ENCODE results near the gene GIMAP7. TPM values are rescaled to one million over a fixed set of nuclear protein-coding genes. Genes with fewer than 3 reads are reported as not detected.
"Not testable (repeated sequence)": the region's sequence is repeated elsewhere in the genome, so short reads cannot be mapped to it uniquely, and the experiment has no call there.

The GIMAP7 gene
- total RNA-seq, 1 experiment from 2014 or later = not detected

DNA sequence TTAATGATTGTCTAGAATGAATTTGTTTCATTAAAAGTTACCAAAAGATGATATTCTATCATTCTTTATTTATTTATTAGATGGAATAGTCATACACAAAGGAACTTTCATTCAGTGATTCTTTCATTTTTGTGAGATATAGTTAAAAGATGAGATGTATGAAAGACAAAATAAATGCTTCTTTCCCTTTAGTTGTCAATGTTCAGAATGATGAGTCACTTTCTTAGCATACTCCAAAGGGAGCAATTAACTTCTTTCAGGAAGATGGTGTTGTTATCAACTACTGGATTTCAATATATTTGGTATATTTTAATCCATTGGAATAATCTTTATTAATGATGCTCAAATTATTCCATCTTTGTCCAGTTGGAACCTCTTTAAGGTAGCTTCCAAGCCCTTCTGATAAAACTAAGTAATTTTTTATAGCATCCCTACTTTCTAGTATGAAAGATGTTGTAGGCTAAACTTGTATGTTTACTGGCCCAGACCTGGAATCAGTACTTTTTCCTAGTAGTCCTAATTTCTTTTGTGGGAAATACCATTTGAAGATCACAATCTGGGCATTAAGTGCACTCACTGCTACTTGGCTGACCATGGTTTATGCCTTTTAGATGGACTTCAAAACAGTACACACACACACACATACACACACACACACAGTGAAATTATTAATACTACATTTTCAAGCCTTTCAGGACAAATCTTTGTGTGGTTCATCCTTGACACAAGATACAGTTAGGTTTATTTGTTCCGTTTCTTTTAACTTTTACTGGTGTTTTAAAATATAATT, 2.5 kb downstream of the GIMAP7 start:
- Histone ChIP-seq H3K36me3 (ENCODE audit: low read depth, low read length) (no peaks in the 10 kb centered on the region), H3K9ac (ENCODE audit: low read length) (no peak overlapping the region), H4K20me1 (ENCODE audit: low read length) (no peaks in the 10 kb centered on the region), H3K9me2 (replicated peaks; ENCODE audit: low read length) (no peaks in the 10 kb centered on the region), H3K79me2 (ENCODE audit: low read length) (no peaks in the 10 kb centered on the region), H3K4me2 (ENCODE audit: low read length) (no peak overlapping the region), H3K4me3 (ENCODE audit: low read length) (no peak overlapping the region), H3K27ac (ENCODE audit: low read length) (no peak overlapping the region), H2AFZ (ENCODE audit: low read length) (no peak overlapping the region), H3K9me3 (ENCODE audit: low read length) (no peaks in the 10 kb centered on the region), H3K4me1 (ENCODE audit: insufficient read depth, low read length) (no peaks in the 10 kb centered on the region), H3F3A (ENCODE audit: low read length, unreplicated experiment) (no peaks in the 10 kb centered on the region), H3K27me3 (ENCODE audit: low read length) (peaks cover 82% of the 10 kb centered on the region)
- ATAC-seq (no peak), DNase-seq (no peak)
- no TSS peak for BruUV-seq (replicated peaks)
- TF ChIP-seq, protein P1, sequence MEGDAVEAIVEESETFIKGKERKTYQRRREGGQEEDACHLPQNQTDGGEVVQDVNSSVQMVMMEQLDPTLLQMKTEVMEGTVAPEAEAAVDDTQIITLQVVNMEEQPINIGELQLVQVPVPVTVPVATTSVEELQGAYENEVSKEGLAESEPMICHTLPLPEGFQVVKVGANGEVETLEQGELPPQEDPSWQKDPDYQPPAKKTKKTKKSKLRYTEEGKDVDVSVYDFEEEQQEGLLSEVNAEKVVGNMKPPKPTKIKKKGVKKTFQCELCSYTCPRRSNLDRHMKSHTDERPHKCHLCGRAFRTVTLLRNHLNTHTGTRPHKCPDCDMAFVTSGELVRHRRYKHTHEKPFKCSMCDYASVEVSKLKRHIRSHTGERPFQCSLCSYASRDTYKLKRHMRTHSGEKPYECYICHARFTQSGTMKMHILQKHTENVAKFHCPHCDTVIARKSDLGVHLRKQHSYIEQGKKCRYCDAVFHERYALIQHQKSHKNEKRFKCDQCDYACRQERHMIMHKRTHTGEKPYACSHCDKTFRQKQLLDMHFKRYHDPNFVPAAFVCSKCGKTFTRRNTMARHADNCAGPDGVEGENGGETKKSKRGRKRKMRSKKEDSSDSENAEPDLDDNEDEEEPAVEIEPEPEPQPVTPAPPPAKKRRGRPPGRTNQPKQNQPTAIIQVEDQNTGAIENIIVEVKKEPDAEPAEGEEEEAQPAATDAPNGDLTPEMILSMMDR (conservative IDR thresholded peaks at IDR 0.05; ENCODE audit: low read depth, low read length) = no peak
- TF ChIP-seq EZH2phosphoT487 (IDR thresholded peaks at IDR 0.05; ENCODE audit: borderline replicate concordance, low read length) = no peak
- intact Hi-C loops (cut with micrococcal nuclease) = no loop called here
- ChIA-PET POLR2A (ENCODE audit: unreplicated experiment) (no interaction called here), CTCF (no interaction called here)

DNA sequence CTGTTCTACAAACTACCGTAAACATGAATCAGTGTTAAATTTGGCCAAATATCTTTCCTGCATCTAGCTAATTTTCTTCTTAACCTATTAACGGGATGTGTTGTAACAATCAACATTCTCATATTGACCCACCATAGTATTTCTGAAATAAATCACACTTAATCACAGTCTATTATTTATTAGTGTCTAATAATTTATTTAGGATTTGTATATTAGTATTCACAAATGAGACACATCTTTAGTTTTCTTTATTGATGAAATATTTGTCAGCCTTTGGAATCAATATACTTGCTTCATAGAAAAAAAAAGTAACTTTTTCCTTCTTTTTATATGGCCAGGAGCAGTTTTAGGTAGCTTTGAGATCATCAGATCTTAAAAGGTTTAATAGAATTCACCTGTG, 4.6 kb downstream of the GIMAP7 start:
- no TSS peak for BruUV-seq (replicated peaks)
- intact Hi-C loops (cut with micrococcal nuclease) = no loop called here

DNA sequence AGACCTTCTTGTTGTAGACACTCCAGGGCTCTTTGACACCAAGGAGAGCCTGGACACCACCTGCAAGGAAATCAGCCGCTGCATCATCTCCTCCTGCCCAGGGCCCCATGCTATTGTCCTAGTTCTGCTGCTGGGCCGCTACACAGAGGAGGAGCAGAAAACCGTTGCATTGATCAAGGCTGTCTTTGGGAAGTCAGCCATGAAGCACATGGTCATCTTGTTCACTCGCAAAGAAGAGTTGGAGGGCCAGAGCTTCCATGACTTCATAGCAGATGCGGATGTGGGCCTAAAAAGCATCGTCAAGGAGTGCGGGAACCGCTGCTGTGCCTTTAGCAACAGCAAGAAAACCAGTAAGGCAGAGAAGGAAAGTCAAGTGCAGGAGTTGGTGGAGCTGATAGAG, 5.5 kb downstream of the GIMAP7 start:
- CTCF ChIA-PET = no interaction called here
- Histone ChIP-seq H3K9ac (ENCODE audit: low read length) (no peak overlapping the region), H3K79me2 (ENCODE audit: low read length) (no peaks in the 10 kb centered on the region), H3K27me3 (ENCODE audit: low read length) (peaks cover 57% of the 10 kb centered on the region), H2AFZ (ENCODE audit: low read length) (no peak overlapping the region), H3K4me1 (ENCODE audit: insufficient read depth, low read length) (no peaks in the 10 kb centered on the region), H3K36me3 (ENCODE audit: low read depth, low read length) (no peaks in the 10 kb centered on the region), H3K4me3 (ENCODE audit: low read length) (no peak overlapping the region), H3K9me2 (replicated peaks; ENCODE audit: low read length) (no peaks in the 10 kb centered on the region), H3K9me3 (ENCODE audit: low read length) (no peaks in the 10 kb centered on the region), H4K20me1 (ENCODE audit: low read length) (no peaks in the 10 kb centered on the region), H3F3A (ENCODE audit: low read length, unreplicated experiment) (no peaks in the 10 kb centered on the region), H3K27ac (ENCODE audit: low read length) (no peak overlapping the region), H3K4me2 (ENCODE audit: low read length) (no peak overlapping the region)
- POLR2A ChIA-PET (ENCODE audit: unreplicated experiment) = no interaction called here
- intact Hi-C loops (cut with micrococcal nuclease) = no loop called here
- ATAC-seq (no peak), DNase-seq (no peak)
- no TSS peak for BruUV-seq (replicated peaks)
- TF ChIP-seq EZH2 (IDR thresholded peaks at IDR 0.05; ENCODE audit: low read length, unreplicated experiment) (no peak), EZH2phosphoT487 (IDR thresholded peaks at IDR 0.05; ENCODE audit: borderline replicate concordance, low read length) (no peak)
- TF ChIP-seq, protein P1 (conservative IDR thresholded peaks at IDR 0.05; ENCODE audit: low read depth, low read length) = no peak

More for the DNA sequence above, 4.6 kb downstream of the GIMAP7 start:
- H3K27ac ChIP-seq (ENCODE audit: low read length) = no peak overlapping the region
- ATAC-seq = no peak
- no peak overlapping the region for H3K4me3 ChIP-seq (ENCODE audit: low read length)
- H3K36me3 ChIP-seq (ENCODE audit: low read depth, low read length) = no peaks in the 10 kb centered on the region
- no peaks in the 10 kb centered on the region for H3K9me2 ChIP-seq (replicated peaks; ENCODE audit: low read length)
- H3K27me3 ChIP-seq (ENCODE audit: low read length) = peaks cover 65% of the 10 kb centered on the region
- no peak overlapping the region for H3K9ac ChIP-seq (ENCODE audit: low read length)
- H3K79me2 ChIP-seq (ENCODE audit: low read length) = no peaks in the 10 kb centered on the region
- H3K4me1 ChIP-seq (ENCODE audit: insufficient read depth, low read length) = no peaks in the 10 kb centered on the region
- TF ChIP-seq, protein P1 (conservative IDR thresholded peaks at IDR 0.05; ENCODE audit: low read depth, low read length) = no peak
- no peak for TF ChIP-seq EZH2phosphoT487 (IDR thresholded peaks at IDR 0.05; ENCODE audit: borderline replicate concordance, low read length)
- no peak for TF ChIP-seq EZH2 (IDR thresholded peaks at IDR 0.05; ENCODE audit: low read length, unreplicated experiment)
- CTCF ChIA-PET = no interaction called here
- no peak overlapping the region for H2AFZ ChIP-seq (ENCODE audit: low read length)
- POLR2A ChIA-PET (ENCODE audit: unreplicated experiment) = no interaction called here
- no peak for DNase-seq
- H3F3A ChIP-seq (ENCODE audit: low read length, unreplicated experiment) = no peaks in the 10 kb centered on the region
- H3K9me3 ChIP-seq (ENCODE audit: low read length) = no peaks in the 10 kb centered on the region
- no peak overlapping the region for H3K4me2 ChIP-seq (ENCODE audit: low read length)
- H4K20me1 ChIP-seq (ENCODE audit: low read length) = no peaks in the 10 kb centered on the region

DNA sequence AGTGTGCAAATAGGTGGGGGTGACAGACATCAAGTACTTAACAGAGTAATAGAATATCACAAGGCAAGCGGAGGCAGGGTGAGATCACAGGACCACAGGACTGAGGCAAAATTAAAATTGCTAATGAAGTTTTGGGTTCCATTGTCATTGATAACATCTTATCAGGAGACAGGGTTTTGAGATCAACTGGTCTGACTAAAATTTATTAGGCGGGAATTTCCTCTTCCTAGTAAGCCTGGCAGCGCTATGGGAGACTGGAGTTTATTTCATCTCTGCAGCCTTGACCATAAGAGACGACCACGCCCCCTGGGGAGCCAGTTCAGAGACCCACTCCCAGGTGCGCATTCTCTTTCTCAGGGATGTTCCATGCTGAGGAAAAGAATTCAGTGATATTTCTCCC, 8.3 kb downstream of the GIMAP7 start:
- intact Hi-C loops (cut with micrococcal nuclease); H4K20me1 ChIP-seq (ENCODE audit: low read length); DNase-seq; POLR2A ChIA-PET (ENCODE audit: unreplicated experiment); H3K4me2 ChIP-seq (ENCODE audit: low read length); H3K79me2 ChIP-seq (ENCODE audit: low read length); H3K4me3 ChIP-seq (ENCODE audit: low read length); H3K27ac ChIP-seq (ENCODE audit: low read length); ATAC-seq; H3K9me3 ChIP-seq (ENCODE audit: low read length); CTCF ChIA-PET; H2AFZ ChIP-seq (ENCODE audit: low read length); H3K9me2 ChIP-seq (replicated peaks; ENCODE audit: low read length); BruUV-seq (replicated peaks); H3K4me1 ChIP-seq (ENCODE audit: insufficient read depth, low read length); H3F3A ChIP-seq (ENCODE audit: low read length, unreplicated experiment); H3K36me3 ChIP-seq (ENCODE audit: low read depth, low read length); H3K9ac ChIP-seq (ENCODE audit: low read length): not testable (repeated sequence)
- H3K27me3 ChIP-seq (ENCODE audit: low read length) = peaks cover 32% of the 10 kb centered on the region
